Mucosa of rectum (tissue), 2 donors: Measurements from ENCODE around the gene ARHGAP10.

Experiments
- H3K27ac ChIP-seq, 2 donors: one replicate each; pipeline ENCODE4 v1.7.0; 2013; ENCODE audit warnings: inconsistent platforms in 2 of 2, low read depth in 2 of 2, low read length in 2 of 2
- H3K27me3 ChIP-seq, 2 donors: one replicate each; pipeline ENCODE4 v1.7.0; 2013; ENCODE audit warnings: low read length in 2 of 2; ENCODE audit not compliant: control insufficient read depth in 2 of 2, insufficient read depth in 2 of 2
- H3K36me3 ChIP-seq, 2 donors: one replicate each; pipeline ENCODE4 v1.7.0; 2013; ENCODE audit warnings: low read length in 2 of 2; ENCODE audit not compliant: control insufficient read depth in 2 of 2, insufficient read depth in 2 of 2
- H3K4me1 ChIP-seq, 2 donors: one replicate each; pipeline ENCODE4 v1.7.0; 2013; ENCODE audit warnings: low read length in 2 of 2, mild to moderate bottlenecking in 1 of 2; ENCODE audit not compliant: control insufficient read depth in 2 of 2, insufficient read depth in 2 of 2
- H3K4me3 ChIP-seq, 2 donors: one replicate each; pipeline ENCODE4 v1.7.0; 2013; ENCODE audit warnings: low read length in 2 of 2
- H3K9ac ChIP-seq, 2 donors: one replicate each; pipeline ENCODE4 v1.7.0; 2013; ENCODE audit warnings: low read length in 2 of 2, low read depth in 1 of 2, mild to moderate bottlenecking in 1 of 2
- H3K9me3 ChIP-seq, 2 donors: one replicate each; pipeline ENCODE4 v1.7.0; 2013; ENCODE audit warnings: low read length in 2 of 2; ENCODE audit not compliant: control insufficient read depth in 2 of 2
- donor health status: healthy.
- donor health status: Normal muscosa, but diverticular disease.

The ARHGAP10 gene

DNA sequence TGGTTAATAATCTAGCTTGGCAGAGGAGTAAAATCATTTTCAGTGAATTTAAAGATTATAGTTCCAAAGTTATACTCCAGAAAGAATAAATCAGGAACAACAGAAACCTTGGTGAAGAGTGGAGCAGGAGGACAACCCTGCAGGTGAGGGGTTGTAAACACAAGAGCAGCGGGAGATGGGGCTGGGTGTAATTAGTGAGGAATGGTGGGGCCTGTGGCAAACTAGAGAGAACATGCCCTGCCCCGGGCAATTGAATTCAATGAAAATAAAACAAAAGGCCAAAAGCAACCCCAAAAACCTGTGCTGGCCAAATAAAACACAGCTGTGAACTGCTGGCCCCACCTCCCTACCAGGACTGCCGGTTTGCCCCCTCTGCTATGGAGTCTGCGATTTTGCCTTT lies 385.1 kb downstream of the ARHGAP10 start:
- Histone ChIP-seq H3K27me3 (no peaks in the 10 kb centered on the region), H3K4me3 (no peak overlapping the region), H3K4me1 (no peaks in the 10 kb centered on the region), H3K27ac (no peak overlapping the region), H3K9me3 (no peaks in the 10 kb centered on the region), H3K36me3 (peaks cover 43 to 51% of the 10 kb centered on the region in 2 donors), H3K9ac (no peak overlapping the region)

GRCh38 chr4:148118179-148118578 lies 386.3 kb downstream of the ARHGAP10 start:
- peaks cover 37 to 44% of the 10 kb centered on the region in 2 donors for H3K36me3 ChIP-seq
- H3K4me1 ChIP-seq, result no peaks in the 10 kb centered on the region
- no peak overlapping the region for H3K9ac ChIP-seq
- H3K27ac ChIP-seq, result no peak overlapping the region
- peaks cover 0 to under 1% of the 10 kb centered on the region in 2 donors for H3K9me3 ChIP-seq
- H3K4me3 ChIP-seq, result no peak overlapping the region
- H3K27me3 ChIP-seq, result no peaks in the 10 kb centered on the region

GRCh38 chr4:148118633-148119032 lies 386.7 kb downstream of the ARHGAP10 start:
- Histone ChIP-seq H3K27ac (no peak overlapping the region), H3K36me3 (peaks cover 33 to 41% of the 10 kb centered on the region in 2 donors), H3K4me3 (no peak overlapping the region), H3K9me3 (peaks cover 0 to 2% of the 10 kb centered on the region in 2 donors), H3K4me1 (no peaks in the 10 kb centered on the region), H3K27me3 (no peaks in the 10 kb centered on the region), H3K9ac (no peak overlapping the region)

GRCh38 chr4:148120216-148120615 lies 388.3 kb downstream of the ARHGAP10 start:
- Histone ChIP-seq H3K27ac (no peak overlapping the region), H3K9ac (no peak overlapping the region), H3K36me3 (peaks cover 30 to 31% of the 10 kb centered on the region in 2 donors), H3K27me3 (no peaks in the 10 kb centered on the region), H3K4me3 (no peak overlapping the region), H3K9me3 (peaks cover 1 to 11% of the 10 kb centered on the region in 2 donors), H3K4me1 (no peaks in the 10 kb centered on the region)
